HG03064 (cell line): ENCODE data around the gene MBP.
A peak's percentile ranks its signal among the peaks of the same experiment; 100 is the strongest.

ENCODE experiments used
- ATAC-seq: cut with Tn5 transposase; IDR thresholded peaks from one replicate; pipeline ENCODE4 v1.9.1; 2021; ENCODE audit warnings: low read depth; ENCODE audit not compliant: unreplicated experiment

Gene MBP

DNA sequence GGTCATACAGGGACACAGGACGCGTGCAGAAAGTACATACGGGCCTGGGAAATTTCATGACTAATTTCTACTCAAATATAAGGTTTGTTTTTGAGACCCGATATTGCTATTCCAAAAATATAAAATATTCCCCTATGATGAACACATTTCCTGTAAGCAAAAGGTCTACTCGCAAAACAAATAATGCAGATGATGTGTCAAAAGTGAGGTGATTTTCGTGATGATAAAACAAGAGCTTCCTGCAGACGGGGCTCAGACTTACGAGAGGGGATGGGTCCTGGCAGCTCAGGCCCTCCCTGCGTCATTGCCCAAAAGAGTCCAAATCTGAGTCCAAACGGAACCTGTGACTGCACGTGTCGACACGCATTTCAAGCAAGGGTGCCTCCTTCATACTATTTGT lies 62.7 kb downstream of the MBP start:
- ATAC-seq: no peak

DNA sequence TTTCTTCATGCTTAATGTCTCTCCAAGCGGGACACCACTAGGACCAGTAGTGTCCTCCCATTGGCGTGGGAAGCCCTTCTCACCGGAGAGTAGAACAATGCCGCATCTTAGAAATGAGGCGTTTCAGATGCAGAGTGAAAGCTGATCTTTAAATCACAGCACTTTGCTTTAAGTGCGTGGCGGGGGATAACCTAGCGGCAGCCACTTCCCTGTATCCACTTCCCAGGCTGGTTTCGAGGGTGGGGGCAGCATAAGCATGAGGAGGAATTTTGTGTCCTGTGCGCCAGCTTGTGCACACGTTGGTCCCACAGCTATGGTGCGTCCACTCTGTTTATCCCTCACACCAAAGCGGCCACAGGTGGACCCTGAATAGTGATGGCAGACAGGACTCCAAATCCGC lies 63.1 kb downstream of the MBP start:
- ATAC-seq: no peak

DNA sequence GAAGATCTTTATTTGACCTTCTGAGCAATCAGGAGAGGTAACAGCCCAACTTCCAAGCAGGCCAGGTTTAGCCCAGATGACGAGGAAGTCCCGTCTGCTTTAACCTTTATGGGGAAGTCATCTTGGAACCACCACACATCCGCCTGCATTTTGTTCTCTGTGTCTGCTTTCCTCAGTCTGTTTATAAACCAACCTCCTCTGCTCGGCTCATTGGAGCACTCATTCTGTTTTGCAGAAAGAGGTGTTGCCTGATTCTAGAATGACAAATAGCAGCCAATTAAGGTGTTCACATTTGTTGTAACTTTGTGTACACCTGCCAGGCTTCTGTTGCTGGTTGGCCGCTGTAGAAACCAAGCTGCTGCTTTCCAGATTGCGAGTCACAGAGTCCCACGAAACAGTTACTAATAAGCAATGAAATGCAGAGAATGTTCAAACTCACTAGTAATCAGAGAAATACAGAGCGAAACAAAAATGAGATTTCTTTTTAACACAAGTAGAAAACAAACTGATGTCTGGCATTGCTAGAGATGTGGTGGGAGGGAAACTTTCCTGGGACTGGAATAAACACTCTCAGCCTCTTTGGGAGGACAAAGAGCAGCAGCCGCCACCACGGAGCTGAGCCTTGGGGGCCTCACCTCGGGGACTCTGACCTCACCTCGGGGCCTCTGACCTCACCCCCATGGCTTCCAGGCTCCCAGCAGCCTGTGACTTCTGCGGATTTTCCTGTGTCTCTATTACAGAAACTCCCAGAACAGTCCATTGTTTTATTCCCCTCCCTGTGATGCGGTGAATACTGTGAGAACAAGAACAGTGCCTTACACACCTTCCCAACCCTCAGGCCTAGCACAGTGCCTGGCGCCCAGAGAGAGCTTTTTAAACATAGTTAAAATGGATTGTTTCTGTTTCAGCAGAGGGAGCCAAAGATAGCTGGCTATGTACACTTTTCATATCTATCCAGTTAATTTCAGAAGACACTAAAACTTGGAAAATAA lies 64.0 kb downstream of the MBP start:
- peak; percentile 38 for ATAC-seq

DNA sequence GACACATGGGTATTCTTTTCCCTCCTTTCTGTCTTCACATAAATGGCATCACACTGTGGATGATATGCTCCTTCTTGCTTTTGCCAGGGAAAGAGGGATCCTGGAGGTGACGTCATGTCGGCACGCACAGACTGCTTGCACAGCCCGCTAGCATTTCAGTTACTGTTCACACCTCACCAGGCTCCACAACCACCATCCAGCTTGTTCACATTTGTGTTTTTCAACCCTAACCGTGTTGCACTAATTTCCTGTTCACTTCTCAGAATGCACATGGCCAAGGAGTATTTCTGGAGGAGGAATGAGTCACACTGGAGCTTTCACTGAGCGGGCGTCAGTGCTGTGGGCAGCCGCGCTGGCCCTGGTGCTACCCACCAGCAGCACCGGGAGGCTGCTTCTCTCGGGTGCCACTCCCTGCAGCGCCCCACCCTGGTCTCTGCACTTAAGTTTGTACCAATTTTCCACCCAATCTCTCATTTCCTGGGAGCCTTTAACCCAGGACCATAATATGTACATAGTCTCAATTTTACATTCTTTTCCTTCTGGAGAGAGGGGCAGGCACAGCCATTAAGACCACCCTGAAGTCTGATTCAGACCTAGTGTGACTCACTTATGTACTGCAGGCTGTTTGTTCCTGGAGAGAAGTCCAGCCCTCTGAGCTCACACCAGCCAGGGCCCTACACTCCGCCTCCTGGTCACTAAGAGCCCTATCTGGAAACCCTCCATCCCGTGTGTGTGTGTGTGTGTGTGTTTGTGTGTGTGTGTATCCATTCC lies 65.1 kb downstream of the MBP start:
- ATAC-seq: no peak

DNA sequence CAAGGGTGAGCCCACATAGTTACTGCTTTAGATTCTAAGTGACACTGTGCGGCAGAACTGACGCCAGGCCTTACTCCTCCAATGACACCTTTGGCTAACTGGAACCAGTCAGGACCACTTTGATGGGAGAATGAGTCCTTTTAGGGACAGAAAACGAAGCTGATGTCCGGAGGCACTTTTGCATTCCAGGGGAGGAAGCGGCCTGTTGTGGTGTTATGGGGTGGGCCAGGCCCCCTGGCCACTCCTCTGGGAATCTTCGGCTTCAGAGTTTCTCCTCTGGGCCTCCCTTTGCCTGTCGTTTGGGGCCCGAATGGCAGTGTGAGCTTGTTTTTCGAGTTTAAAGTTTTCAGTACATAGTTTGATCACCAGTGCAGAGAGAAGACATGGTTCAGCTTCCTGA lies 65.9 kb downstream of the MBP start:
- no peak for ATAC-seq

DNA sequence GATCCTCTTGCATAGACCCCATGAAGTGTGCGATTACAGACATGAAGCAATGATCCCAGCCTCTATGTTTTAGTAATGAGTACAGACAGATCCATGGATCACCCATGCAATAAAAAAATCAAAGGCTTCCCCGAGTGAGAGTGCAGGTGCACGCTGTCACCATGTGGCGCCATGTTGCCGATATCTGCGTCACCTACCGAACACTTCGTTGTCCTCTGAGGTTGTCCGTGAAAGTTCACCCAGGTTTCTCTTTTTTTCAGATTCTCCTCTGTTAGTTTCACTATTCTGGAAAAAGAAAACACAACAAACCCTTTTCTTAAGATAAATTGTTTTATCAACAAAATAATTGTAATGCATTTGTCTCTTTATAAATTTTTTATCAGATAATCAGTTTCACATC lies 66.5 kb downstream of the MBP start:
- ATAC-seq: no peak

DNA sequence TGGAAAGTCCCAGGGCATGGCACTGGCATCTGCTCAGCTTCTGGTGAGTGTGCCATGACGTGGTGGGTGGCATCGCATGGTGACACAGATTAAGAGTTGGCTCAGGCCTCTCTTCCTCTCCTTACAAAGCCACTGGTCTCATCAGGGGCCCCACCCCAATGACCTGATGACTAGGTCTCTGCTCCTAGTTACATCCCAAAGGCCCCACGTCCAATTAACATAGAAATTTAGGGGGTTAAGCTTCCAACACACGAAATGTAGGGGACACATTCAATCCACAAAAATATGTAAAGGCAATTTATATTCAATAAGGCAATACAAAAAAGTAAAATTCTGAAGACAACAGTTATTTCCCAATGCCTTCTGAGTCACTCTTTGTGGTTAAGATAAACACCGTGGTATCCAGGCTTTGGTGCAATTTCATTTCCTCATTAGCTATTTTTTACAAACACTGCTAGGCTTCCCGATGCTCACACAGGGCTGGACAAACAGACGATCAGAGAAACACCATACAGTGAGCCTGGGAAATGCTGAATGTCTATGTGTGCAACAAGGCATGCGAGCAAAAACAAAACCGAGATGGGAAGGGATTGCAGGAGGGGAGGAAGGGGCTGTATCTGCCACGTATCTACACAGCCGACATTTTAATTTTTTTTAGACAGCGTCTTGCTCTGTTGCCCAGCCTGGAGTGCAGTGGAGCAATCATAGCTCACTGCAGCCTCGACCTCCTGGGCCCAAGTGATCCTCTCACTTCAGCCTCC lies 67.2 kb downstream of the MBP start:
- ATAC-seq: no peak

DNA sequence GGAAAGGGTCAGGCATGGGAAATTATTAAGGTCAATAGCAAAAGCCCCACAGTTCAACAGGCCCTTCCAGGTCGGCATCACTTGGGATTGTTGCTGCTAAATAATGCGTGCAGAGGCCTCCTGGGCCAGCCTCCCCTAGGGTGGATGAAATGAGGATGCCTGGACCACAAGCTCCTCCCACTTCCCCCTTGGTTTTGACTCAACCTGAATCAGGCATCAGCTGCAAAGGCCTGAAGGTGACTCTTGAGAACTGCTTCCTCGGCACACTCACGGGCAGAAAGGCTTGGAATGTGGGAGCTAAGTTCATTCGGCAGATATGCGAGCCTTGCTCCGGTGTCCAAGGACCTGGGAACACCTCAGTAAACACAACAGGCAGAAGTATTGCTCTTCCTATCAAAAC lies 69.3 kb downstream of the MBP start:
- peak; percentile 42 for ATAC-seq

DNA sequence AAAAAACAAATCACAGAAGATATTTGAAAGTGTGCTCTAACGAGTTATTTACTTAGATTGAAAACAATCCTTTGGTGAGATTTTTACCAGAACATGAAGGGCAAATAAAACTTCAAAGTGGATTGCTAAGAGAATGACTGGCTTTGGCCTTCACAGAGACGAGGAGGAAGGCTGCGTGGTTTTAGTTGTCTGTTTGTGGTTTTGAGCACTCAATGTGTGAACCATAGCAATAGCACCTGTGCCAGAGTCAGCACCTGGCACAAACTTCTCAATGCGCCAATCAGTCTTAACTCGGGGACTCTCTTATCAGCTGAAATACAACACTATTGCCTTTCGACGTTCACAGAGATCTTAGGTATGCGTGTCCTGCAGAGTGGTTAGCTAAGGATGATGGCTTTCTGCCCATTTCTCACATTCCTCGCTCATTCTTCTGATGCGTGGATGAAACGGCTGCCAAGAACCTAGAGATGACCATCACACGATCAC lies 70.0 kb downstream of the MBP start:
- peak; percentile 55 for ATAC-seq

DNA sequence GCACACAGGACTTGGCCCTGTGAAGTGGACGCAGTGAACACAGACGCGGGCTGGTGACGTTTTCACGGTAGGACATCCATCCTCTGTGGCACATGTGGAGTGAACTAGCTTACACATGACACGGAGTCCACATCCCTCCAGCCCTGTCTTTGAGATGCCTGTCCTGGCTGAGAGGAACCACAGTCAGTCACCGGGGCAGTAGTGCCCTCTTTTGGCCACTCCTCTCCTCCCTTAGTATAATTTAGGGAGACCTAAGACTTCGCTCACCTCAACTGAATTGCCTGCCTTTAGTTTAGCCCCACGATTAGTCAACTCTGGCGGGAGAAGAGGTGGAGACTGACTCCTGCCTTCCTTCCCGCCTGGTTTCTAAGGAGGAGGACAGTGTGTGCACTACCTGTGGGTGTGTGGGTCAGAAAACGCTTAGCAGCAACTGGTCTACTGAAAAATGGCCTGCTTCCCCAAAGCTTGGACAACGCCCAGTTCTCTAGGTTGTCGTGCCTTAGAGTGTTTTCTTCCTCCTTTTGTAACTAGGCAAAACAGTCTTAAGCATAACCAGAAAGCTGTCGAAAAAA lies 70.6 kb downstream of the MBP start:
- ATAC-seq: peak; percentile 45

DNA sequence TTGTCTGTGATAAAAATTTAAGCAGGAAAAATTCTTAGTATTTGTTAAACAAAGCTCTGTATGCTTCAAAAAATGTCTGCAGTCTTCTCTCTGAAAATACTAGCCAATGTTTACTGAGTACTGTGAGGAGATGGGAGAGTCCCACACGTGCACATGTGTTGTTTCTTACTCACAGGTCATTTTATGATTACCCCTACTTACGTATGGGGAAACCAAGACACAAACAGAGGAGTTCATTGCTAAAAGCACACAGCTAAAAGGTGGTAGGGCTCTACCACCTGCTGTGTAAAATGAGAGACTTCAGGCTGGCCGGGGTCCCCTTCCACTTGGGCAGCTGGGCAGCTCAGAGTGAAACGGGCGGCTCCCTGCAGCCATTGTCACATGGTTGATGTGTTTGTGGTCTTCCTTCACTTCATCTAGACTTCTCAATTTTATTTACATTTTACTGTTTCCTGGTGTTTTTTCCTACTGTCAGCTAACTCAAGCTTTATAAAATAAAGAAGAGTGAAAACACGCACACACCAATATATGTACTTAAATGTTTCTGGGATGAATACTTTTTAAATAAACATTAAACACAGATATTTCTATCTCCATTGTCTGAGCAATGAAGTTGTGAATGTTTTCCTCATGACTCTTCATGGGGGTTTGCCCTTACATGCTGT lies 71.2 kb downstream of the MBP start:
- ATAC-seq: no peak

DNA sequence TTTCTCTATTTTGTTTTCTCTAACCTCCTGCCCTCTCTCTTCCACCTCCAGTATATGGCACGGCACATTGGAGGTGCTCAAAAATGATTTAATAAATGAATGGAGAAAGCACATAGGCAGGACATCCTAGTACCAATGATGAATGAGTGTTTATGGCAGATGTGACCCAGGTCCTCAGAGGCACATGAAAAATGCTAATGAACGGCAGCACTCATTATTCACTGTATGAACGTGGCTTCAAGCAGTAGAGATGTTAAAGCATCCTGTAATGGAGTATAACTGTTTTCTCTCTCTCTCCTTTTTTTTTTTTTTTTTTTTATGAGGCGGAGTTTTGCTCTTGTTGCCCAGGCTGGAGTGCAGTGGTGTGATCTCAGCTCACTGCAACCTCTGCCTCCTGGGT lies 72.4 kb downstream of the MBP start:
- no peak for ATAC-seq

DNA sequence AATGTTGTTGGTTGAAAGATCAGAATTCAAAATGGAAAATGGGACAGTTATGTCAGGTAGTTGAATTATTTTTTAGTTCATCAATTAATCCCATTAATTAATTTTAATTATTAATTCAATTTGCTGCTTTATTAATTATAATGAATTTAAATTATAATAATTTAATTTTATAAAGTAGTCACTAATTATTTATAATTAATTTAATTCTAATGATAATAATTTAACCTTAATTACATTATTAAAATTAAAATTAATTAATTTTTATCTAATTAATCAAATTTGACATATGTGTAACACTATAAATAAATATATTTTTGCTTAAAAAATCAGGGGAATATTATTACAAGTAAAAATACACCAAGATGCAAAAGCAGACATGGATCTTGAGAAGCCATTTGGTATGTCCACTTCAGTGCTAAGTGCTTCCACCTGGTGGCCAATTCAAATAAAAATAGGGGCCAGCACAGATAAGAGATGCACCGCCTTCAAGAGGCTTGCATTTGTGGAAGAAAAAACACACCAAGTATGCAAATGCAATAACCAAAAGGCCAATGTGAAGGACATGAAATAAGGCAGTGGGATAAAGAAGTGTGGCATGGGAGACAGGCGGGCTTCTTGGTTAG lies 73.2 kb downstream of the MBP start:
- ATAC-seq: no peak

DNA sequence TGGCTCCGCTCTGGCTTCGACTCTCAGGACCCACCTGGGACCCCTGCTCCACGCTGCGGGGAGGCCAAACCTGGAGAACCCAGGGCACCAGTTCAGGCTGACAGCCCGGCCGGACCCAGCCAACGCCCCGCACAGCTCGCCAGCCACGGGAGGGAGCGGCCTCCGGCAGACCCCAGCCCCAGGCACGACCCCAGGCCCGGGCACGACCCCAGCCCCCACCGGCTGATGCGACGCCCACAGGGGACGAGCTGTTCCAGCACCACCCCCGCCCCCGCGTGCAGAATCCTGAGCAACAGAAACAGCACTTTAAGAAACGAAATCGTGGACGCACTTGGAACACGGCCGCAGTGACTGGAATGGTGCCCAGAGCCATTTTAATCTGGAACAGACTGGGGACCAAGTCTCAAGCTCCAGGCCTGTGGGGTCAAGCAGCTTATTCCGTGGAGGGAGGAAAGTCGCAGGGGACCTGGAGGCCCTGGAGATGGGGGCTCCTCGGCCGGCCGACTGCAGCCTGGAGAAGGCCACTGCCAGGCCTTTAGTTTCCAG lies 74.2 kb downstream of the MBP start:
- ATAC-seq: no peak

DNA sequence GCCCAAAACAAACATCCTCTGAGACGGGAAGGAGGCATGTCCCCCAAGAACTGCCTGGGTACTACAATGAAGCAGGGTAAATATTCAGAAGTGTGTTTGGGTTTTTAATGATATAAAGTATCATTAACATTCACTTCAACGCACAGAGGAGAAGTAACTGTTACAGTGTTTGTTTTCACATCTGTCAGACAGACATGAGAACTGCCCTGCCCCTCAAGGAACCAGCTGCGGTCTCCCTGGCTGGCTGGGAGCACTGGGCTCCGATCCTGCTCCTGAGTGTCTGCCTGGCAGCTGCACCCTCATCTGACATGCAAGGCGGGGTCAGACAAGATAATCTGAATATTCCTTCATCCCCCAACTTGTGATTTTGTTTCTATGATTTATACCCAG lies 75.6 kb downstream of the MBP start:
- no peak for ATAC-seq

DNA sequence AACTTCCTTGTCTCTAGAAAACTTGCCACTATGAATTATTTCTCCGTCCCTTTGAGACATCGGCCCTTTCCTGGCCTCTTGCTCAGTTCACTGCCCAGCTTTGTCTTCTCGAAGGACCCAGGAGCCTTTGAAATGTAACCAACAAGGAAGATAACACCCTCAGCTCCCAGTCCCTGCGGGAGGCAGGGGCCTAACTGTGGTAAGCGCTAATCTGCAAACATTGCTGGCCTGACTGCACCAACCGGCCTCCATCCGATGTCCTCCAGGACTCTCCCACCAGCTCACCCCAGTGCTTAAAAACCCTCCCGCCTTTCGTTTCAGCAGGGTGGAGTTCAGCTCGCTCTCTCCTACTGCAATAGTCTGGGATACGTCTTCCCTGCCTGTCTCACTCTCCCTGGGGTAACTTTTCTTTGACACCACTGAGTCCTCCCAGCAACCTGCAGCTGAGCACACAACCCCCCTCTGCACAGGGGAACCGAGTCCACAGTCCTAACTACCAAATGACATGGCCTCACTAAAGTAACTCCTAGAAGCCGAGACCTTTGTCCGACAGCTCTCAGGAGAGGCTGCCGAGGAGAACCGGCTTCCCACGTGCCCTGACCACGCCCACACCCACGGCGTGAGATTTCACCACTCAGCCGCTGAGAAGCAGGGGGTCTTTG lies 76.1 kb downstream of the MBP start:
- ATAC-seq: no peak

DNA sequence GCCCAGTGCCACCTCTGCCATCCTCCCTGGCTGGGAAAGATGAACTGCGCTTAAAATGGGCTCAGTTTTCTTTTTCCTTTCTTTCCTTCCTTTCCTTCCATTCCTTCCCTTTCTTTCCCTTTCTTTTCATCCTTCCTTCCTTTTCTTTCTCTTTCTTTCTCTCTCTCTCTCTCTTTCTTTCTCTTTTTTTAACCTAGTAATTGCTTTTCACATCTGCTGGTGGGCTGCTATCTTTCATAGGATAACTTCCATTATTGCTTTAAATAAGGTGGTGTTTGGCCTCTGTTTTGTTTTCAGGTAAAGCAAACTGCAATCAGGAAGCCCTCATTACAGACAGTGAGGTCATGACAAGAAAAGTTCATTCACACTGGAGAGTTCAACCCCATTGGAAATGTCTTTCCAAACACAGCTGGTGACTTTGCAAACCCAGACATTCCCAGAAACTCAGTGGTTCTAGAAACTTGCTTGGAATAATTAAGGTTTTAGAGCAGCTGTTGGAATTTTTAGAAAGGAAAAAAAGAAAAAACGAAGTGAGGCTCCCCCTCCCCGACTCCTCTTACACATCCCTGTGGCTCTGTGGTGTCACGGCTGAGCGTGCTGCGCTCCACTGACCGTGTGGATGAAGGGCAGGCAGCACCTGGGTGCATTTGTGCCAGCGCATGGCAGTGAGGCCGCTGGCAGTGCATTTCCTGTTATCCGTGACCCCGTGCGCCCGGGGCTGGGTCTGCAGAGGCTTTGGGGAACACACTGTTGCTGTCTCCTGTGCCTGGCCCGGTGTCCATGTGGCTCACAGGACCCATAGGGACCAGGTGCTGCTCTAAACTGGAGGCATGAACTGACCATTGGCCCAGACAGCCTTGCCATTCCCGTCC lies 76.9 kb downstream of the MBP start:
- ATAC-seq: no peak
